CD4-positive, alpha-beta T cell treated with Interleukin-6 for 4 hours (primary cell): ENCODE measurements around the gene MEGF11.

Source experiments
- DNase-seq: peaks from one replicate; pipeline ENCODE4 v3.0.0-alpha.2; 2020; ENCODE audit warnings: mixed read lengths

MEGF11 gene

GRCh38 chr15:65956307-65956706 is 297.2 kb downstream of the MEGF11 start:
- no peak for DNase-seq

- no peak for DNase-seq
Observed at GRCh38 chr15:65954289-65954741, 299.2 kb downstream of the MEGF11 start.

- no peak for DNase-seq
Observed at GRCh38 chr15:65953622-65954021, 299.9 kb downstream of the MEGF11 start.

DNA sequence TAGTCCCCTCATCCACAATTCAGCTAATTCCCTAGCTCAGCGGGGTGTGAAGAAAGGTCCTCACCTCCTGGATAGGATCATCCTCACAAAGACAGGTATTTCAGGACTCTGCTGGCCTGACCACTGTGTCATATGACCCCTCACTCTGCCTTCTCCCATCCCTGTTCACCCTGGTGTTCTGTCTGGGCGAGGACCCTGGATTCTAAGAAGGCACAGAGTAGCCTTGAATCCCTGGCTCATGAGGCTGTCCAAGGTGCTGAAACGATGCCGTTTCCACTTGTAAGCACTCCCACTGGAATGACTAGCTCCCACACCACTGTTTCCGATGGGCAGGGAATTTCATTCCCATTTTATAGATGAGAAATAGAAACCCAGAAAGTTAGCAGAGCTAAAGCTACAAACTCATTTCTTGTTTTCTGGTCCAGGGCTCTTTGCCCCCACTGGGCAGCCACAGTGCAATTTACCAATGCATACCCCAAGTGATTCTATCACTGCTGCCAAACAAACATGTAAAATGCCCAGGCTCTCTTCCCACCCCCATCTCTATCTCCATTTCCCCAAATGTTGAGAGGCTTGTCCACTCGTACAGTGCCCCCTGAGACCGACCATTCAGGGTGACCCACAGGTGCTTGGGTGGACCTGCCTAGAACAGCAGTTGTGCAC is 301.0 kb downstream of the MEGF11 start:
- DNase-seq: no peak

- DNase-seq: no peak
Observed at GRCh38 chr15:65951007-65951406, 302.5 kb downstream of the MEGF11 start.

GRCh38 chr15:65949491-65949890 is 304.1 kb downstream of the MEGF11 start:
- DNase-seq: no peak

GRCh38 chr15:65949011-65949410 is 304.5 kb downstream of the MEGF11 start:
- no peak for DNase-seq

- no peak for DNase-seq
Observed at GRCh38 chr15:65948383-65948782, 305.2 kb downstream of the MEGF11 start.

- no peak for DNase-seq
Observed at GRCh38 chr15:65947041-65947440, 306.5 kb downstream of the MEGF11 start.

- DNase-seq: no peak
Observed at GRCh38 chr15:65945616-65946015, 307.9 kb downstream of the MEGF11 start.

DNA sequence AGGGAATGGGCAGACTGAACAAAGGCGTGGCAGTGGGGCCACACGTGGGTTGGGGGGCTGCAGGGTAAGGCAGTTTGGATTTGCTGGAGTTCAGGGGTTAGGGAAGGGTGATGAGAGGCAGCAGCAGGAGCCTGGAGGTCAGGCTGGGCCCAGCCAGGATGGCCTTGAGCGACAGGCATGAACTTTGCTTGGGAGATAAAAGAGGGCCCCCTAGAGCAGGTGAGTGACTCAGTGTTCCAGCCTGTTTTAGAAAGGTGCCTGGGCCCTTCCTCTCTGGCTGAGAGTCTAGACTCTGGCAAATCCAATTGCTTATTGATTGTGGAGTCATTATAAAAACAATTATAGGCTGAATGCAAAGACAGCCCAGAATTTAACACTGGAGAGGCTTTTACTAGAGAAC is 309.1 kb downstream of the MEGF11 start:
- no peak for DNase-seq

DNA sequence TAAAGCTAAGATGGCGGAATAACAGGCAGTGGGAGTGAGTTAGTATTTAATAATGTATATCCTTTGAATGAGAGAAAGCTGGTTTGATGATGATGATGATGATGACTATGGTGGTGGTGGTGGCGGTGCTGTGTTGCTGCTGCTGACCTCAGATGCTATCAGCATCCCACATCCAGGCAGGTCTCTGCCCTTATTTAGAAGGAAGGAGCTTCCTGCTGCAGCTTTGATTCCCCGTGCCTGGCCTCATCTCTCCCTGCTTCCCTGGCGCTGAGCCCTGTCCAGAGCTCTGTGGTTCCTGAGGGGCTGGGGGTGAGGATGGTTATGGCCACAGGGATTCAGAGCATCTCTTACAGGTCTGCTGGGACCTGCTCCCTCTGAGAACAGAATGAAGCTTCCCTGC is 311.1 kb downstream of the MEGF11 start:
- DNase-seq: no peak

DNA sequence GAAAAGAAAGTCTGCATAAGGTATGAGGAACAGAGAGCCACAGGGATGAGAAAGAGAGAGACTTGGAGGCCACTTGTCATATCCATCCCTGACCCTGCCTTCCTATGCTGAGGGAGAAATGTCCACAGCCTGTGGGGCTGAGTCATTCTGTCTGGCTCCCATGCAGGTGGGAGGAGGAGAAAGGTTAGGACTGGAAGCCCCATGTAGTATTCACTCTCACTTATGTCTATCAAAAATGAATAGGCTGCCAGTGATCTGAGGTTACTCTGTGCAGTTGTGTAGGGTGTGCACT is 313.0 kb downstream of the MEGF11 start:
- DNase-seq: no peak

DNA sequence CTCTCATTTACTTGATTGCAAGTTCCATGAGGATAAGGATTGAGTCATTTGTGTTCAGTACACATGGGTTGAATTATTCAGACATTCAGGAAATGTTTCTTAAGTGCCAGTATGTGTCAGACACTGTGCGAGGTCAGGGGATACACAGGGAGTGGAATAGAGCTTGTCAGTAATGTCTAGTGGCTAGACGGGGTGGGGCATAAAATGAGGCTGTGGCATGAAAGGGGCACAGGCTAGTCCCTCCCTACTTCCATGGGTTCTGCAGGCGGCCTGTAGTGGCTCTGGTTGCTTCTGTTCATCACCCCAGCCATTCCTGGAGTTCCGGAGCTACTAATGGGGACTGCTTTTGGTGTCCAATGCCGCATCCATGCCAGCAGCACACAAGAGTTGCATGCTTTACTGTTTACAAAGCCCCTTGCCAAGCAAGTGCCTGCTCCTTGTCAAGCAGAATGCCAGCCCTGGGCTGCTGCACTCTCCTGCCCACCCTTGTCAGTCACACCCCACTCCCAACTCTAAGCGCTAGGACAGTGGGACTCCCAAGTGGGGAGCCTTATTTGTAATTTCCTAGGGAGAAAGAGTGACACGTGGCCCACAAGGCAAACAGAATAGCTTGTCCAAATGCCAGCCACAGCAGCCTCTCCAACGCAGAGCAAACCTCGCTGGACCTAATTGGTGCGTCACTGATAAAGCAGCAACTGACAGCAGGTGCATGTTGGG is 313.5 kb downstream of the MEGF11 start:
- DNase-seq: no peak

DNA sequence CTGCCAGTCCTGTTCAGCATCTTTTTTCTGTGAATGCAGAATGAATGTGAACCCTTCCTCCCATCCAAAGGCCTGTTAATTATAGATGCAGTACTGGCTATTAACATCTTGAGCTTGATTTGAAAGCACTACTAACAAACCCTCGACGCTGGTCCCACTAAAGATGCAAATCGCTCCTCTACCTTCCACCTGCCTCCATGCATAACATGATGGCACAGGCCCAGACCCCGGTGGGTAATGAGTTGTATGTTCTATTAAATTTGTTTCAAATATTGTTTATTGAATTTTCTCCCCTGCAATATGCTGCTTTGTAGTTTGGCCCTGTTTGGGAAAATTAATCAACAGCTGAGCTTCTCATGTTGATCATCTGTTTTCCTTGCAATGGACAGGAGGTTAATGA is 314.9 kb downstream of the MEGF11 start:
- DNase-seq: no peak

- DNase-seq: no peak
Observed at GRCh38 chr15:65937476-65937875, 316.1 kb downstream of the MEGF11 start.

DNA sequence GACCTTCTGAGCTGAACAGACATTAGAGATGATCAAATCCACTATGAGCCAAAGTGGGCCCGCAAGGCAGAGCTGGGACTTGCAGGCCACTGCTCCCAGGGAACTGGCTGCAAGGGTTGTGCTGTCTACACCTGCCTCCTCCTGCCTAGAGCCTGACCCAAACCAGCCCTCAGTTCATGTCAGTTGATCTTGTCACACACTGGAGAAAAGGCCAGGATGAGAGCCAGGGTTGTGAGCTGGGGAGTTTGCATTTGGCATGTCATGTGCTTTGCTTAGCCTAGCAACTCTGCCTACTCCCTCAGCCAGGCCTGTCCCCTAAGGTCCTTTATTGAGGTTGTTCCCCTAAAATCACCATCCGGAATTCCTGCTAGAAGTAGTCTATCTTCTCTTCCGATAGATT is 316.5 kb downstream of the MEGF11 start:
- DNase-seq: no peak

DNA sequence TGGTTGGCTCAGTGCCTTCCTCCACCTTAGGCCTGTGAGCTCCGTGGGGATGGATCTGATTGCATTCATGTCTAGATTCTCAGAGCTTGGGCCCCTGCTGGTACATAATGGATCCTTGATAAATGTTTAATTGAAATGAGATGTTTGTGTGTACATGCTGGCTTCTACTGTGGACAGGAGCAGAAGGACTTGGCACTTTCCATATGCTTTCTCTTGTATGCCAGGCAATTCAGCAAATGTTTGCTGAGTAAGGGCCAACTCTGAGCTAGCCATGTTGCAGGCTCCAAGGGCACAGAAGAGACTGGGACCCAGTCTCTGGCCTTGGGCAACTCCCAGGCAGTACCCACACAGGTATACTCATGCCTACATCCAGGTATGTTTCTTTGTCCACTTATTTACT is 317.3 kb downstream of the MEGF11 start:
- DNase-seq: no peak

DNA sequence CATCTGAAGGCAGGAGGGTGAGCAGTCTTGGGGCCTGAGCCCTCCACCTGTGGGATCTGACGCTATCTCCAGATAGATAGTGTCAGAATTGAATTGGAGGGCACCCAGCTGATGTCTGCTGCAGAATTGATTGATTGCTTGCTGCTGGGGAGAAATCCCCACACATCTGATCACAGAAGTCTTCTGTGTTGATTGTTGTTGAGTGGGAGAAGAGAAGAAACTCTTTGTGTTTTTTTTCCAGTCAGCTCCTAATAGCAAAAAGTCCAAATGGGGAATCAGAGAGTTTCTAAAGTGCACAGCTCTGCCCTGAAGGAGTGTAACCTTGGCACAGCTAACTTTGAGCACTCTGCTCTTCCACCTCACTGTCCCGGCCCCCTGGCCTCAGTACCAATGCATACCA is 318.2 kb downstream of the MEGF11 start:
- no peak for DNase-seq

GRCh38 chr15:65931221-65931620 is 322.3 kb downstream of the MEGF11 start:
- DNase-seq: no peak

DNA sequence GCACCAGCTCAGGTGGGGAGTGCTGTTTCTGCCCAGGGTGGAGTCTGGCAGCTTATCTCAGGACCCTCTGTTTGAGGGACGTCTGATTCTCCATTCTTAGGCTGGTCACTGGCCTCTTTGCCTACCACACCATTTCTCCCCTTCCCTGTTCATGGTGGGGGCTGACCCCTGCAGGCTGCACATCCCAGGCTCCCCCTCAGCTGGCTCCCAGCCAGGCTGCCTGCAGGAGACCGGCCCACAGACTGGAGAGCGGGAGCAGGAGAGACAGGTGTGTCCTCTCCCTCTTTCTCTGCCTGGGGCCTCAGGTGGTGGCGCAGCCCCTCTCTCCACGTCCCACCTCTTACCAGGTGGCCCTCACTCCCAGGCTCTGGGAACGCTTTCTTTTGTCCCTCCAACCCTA is 323.4 kb downstream of the MEGF11 start:
- DNase-seq: no peak

- no peak for DNase-seq
Observed at GRCh38 chr15:65929573-65929972, 324.0 kb downstream of the MEGF11 start.

DNA sequence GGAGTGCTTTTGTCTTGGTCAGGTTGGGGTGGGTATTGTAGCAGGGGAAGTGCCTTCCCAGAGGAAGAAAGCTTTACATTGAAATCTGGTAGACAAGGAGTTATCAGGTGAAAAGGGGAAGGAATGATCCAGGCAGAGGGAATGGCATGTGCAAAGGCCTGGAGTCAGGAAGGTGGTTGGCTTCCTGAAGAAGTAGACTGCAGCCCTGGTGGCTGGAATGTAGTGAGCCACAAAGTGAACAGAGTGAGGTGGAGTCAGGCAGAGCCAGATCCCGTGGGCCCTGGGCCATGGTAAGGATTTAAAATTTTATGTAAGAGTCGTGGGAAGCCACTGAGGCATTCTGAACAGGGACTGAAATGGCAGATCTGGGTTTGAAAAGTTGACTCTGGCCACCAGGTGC is 326.0 kb downstream of the MEGF11 start:
- DNase-seq: no peak

GRCh38 chr15:65926899-65927298 is 326.7 kb downstream of the MEGF11 start:
- no peak for DNase-seq

- DNase-seq: no peak
Observed at GRCh38 chr15:65926459-65926858, 327.1 kb downstream of the MEGF11 start.
